ENCODE data around the gene PDGFA.

Gene PDGFA

DNA sequence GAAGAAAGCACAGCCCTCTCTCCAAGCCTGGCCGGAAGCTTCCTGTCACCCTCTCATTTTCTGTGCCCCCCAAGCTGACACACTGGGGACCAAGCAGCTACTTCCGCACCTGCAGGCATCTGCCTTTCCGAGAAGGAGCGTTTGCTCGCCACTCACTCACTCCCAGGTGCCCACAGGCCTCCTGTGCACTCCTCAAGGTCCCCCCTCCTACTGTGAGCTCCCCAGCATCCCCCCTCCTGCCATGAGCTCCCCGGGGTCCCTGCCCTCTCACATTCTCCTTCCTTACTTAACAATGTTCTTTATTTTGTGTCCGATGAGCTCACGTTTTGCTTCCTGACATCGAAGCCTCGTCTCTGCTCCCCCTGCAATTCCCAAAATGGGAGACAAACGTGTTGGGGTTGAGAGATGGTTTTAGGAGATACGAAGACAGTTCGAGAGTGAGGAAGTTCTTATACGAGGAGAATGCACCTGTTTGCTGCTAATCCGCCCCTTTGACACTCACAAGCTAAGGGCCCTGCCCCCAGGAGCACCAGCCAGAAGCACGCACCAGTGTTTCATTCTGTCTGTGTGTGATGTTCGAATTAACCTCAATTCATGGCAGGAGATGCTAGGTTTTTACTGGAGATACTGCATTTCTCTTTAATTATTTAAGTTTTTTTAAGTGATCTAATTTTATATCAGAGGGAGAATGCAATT lies 70.2 kb downstream of the PDGFA start:
- no peak for DNase-seq (ENCODE audit: low read depth in 2 of 2, low spot score in 1 of 2)

DNA sequence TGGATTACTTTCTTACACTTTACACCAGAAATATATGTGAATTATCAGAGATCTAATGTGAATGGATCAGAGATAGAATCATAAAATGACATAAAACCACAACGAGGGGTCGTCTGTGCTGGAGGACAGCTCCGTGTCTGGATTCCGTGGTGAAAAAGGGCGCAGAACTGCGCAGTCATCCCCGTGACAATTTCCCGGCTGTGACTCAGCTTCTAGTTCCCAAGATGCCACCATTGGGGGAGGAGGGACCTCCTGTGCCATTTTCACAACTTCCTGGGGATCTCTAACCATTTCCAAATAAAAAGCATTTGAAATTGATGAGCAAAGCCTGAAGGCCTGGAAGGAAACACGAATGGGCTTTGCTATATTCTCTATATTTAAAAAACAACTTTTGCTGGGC lies 72.1 kb downstream of the PDGFA start:
- no peak for DNase-seq (ENCODE audit: low read depth in 2 of 2, low spot score in 1 of 2)

Measured in stimulated activated CD8-positive, alpha-beta memory T cell treated with anti-CD3 and anti-CD28 coated beads, Interleukin-4, amount 100 ng/mL, for 1 hour (primary cell).